Vagina (tissue), 2 donors: ENCODE results near the gene MRPS12. TPM values are rescaled to one million over a fixed set of nuclear protein-coding genes. Genes with fewer than 3 reads are reported as not detected.
"Not testable (repeated sequence)": the region's sequence is repeated elsewhere in the genome, so short reads cannot be mapped to it uniquely, and the experiment has no call there.

ENCODE experiments used
- DNase-seq, 2 donors: peaks; one replicate each; pipeline ENCODE4 v3.0.0-alpha.2; 2017; ENCODE audit errors: extremely low spot score in 2 of 2
- H3K27ac ChIP-seq: fragments of 200-600 bp; sonication (generic); one replicate; pipeline ENCODE4 v1.5.1; 2019
- H3K27me3 ChIP-seq: fragments of 200-600 bp; sonication (generic); one replicate; pipeline ENCODE4 v1.5.1; 2019
- H3K36me3 ChIP-seq, 2 donors: fragments of 200-600 bp; sonication (generic); one replicate each; pipeline ENCODE4 v1.5.1; 2017 to 2019
- H3K4me1 ChIP-seq: fragments of 200-600 bp; sonication (generic); one replicate; pipeline ENCODE4 v1.5.1; 2019
- H3K4me3 ChIP-seq, 2 donors: fragments of 200-600 bp; sonication (generic); 1 replicate in 1 of 2; 2 replicates in 1 of 2; pipeline ENCODE4 v1.5.1; 2016 to 2019
- H3K9me3 ChIP-seq: fragments of 200-600 bp; sonication (generic); one replicate; pipeline ENCODE4 v1.5.1; 2019
- POLR2A ChIP-seq, 2 donors: fragments of 450-650 bp; IDR thresholded peaks; one replicate each; pipeline ENCODE4 v1.6.1; 2017; ENCODE audit warnings: antibody characterized with exemption in 2 of 2, mild to moderate bottlenecking in 2 of 2, moderate library complexity in 2 of 2
- POLR2AphosphoS5 ChIP-seq, 2 donors: sonication (generic); formaldehyde crosslinking; IDR thresholded peaks; one replicate each; pipeline ENCODE4 v1.9.0; 2017; ENCODE audit warnings: antibody characterized with exemption in 2 of 2, mild to moderate bottlenecking in 2 of 2, low read depth in 1 of 2; ENCODE audit not compliant: insufficient read depth in 1 of 2
- intact Hi-C: fragments of 100-400 bp; cut with DNase I; formaldehyde crosslinking; loops from one replicate; pipeline ENCODE4 v1.15.1; 2023
- total RNA-seq: library from RNA; depleted of rRNA; stranded (reverse); fragments of >200 nt; gene quantifications from one replicate; pipeline ENCODE4 v1.2.3, GENCODE V29; 2016
- TF ChIP-seq, protein P1 (sequence below), 3 experiments: fragments of 450-650 bp in 2 of 3; fragments of 200-600 bp in 1 of 3; sonication (generic) in 1 of 3; IDR thresholded peaks; one replicate each; pipeline ENCODE4 v1.5.1; 2017 to 2019; ENCODE audit warnings: antibody characterized with exemption in 3 of 3, mild to moderate bottlenecking in 2 of 3, moderate library complexity in 2 of 3

The MRPS12 gene
- total RNA-seq, 1 donor from 2014 or later = 44.7 TPM

GRCh38 chr19:38953677-38954076 is 22.9 kb downstream of the MRPS12 start:
- no peaks in the 10 kb centered on the region for H3K36me3 ChIP-seq
- peaks cover 11% of the 10 kb centered on the region for H3K4me1 ChIP-seq
- intact Hi-C loops = no loop called here
- no peaks in the 10 kb centered on the region for H3K9me3 ChIP-seq
- no peak for DNase-seq
- H3K27me3 ChIP-seq = no peaks in the 10 kb centered on the region
- TF ChIP-seq POLR2AphosphoS5 (IDR thresholded peaks at IDR 0.05; ENCODE audit: insufficient read depth in 1 of 2, low read depth in 1 of 2) (no peak), POLR2A (IDR thresholded peaks at IDR 0.05) (no peak)
- TF ChIP-seq, protein P1, sequence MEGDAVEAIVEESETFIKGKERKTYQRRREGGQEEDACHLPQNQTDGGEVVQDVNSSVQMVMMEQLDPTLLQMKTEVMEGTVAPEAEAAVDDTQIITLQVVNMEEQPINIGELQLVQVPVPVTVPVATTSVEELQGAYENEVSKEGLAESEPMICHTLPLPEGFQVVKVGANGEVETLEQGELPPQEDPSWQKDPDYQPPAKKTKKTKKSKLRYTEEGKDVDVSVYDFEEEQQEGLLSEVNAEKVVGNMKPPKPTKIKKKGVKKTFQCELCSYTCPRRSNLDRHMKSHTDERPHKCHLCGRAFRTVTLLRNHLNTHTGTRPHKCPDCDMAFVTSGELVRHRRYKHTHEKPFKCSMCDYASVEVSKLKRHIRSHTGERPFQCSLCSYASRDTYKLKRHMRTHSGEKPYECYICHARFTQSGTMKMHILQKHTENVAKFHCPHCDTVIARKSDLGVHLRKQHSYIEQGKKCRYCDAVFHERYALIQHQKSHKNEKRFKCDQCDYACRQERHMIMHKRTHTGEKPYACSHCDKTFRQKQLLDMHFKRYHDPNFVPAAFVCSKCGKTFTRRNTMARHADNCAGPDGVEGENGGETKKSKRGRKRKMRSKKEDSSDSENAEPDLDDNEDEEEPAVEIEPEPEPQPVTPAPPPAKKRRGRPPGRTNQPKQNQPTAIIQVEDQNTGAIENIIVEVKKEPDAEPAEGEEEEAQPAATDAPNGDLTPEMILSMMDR (IDR thresholded peaks at IDR 0.05) = no peak
- H3K27ac ChIP-seq = no peak overlapping the region
- no peak overlapping the region for H3K4me3 ChIP-seq

GRCh38 chr19:38956264-38956663 is 25.5 kb downstream of the MRPS12 start:
- TF ChIP-seq POLR2A (IDR thresholded peaks at IDR 0.05) = no peak
- TF ChIP-seq POLR2AphosphoS5 (IDR thresholded peaks at IDR 0.05; ENCODE audit: insufficient read depth in 1 of 2, low read depth in 1 of 2) = no peak
- Histone ChIP-seq H3K4me3 (no peak overlapping the region), H3K9me3 (no peaks in the 10 kb centered on the region), H3K4me1 (no peaks in the 10 kb centered on the region), H3K27me3 (no peaks in the 10 kb centered on the region), H3K27ac (no peak overlapping the region), H3K36me3 (no peaks in the 10 kb centered on the region)
- intact Hi-C loops = no loop called here
- DNase-seq = no peak

- H3K27me3 ChIP-seq = no peaks in the 10 kb centered on the region
- TF ChIP-seq POLR2A (IDR thresholded peaks at IDR 0.05) = no peak
- no peak for TF ChIP-seq POLR2AphosphoS5 (IDR thresholded peaks at IDR 0.05; ENCODE audit: insufficient read depth in 1 of 2, low read depth in 1 of 2)
- TF ChIP-seq, protein P1 (IDR thresholded peaks at IDR 0.05) = no peak
- DNase-seq = no peak
- no peaks in the 10 kb centered on the region for H3K4me1 ChIP-seq
- no peak overlapping the region for H3K4me3 ChIP-seq
- H3K36me3 ChIP-seq = no peaks in the 10 kb centered on the region
- H3K9me3 ChIP-seq = no peaks in the 10 kb centered on the region
- no peak overlapping the region for H3K27ac ChIP-seq
- intact Hi-C loops = no loop called here
These were observed 27.6 kb downstream of the MRPS12 start for GRCh38 chr19:38958301-38958700.

- no peak overlapping the region for H3K4me3 ChIP-seq
- TF ChIP-seq POLR2A (IDR thresholded peaks at IDR 0.05) (no peak), POLR2AphosphoS5 (IDR thresholded peaks at IDR 0.05; ENCODE audit: insufficient read depth in 1 of 2, low read depth in 1 of 2) (no peak)
- TF ChIP-seq, protein P1 (IDR thresholded peaks at IDR 0.05) = no peak
- H3K27ac ChIP-seq = no peak overlapping the region
- H3K27me3 ChIP-seq = no peaks in the 10 kb centered on the region
- no peak for DNase-seq
- intact Hi-C loops = no loop called here
- no peaks in the 10 kb centered on the region for H3K4me1 ChIP-seq
- no peaks in the 10 kb centered on the region for H3K9me3 ChIP-seq
- H3K36me3 ChIP-seq = no peaks in the 10 kb centered on the region
These were observed 28.9 kb downstream of the MRPS12 start for GRCh38 chr19:38959618-38960017.

DNA sequence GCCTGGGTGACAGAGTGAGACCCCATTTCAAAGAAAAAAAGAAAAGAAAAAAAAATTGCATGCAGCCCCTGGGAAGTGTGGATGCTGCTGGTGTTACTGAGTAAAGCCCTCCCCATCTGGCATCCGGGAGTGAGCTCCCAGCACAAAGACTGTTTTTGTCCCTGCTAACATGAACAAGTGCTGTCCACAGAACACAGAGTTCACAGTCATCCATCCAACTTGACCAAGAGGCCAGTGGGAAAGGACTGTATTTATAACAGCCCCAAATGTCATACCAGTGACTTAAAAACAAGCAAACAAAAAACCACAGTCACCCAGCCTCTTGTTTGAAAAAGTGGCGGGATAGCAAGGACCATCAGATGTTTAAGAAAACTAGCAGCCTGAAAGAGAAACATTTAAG is 34.0 kb downstream of the MRPS12 start:
- no peak overlapping the region for H3K27ac ChIP-seq
- intact Hi-C loops = no loop called here
- no peaks in the 10 kb centered on the region for H3K4me1 ChIP-seq
- DNase-seq = no peak
- H3K27me3 ChIP-seq = no peaks in the 10 kb centered on the region
- H3K9me3 ChIP-seq = no peaks in the 10 kb centered on the region
- no peak overlapping the region for H3K4me3 ChIP-seq
- TF ChIP-seq POLR2A (IDR thresholded peaks at IDR 0.05) (no peak), POLR2AphosphoS5 (IDR thresholded peaks at IDR 0.05; ENCODE audit: insufficient read depth in 1 of 2, low read depth in 1 of 2) (no peak)
- TF ChIP-seq, protein P1 (IDR thresholded peaks at IDR 0.05) = no peak
- H3K36me3 ChIP-seq = no peaks in the 10 kb centered on the region

DNA sequence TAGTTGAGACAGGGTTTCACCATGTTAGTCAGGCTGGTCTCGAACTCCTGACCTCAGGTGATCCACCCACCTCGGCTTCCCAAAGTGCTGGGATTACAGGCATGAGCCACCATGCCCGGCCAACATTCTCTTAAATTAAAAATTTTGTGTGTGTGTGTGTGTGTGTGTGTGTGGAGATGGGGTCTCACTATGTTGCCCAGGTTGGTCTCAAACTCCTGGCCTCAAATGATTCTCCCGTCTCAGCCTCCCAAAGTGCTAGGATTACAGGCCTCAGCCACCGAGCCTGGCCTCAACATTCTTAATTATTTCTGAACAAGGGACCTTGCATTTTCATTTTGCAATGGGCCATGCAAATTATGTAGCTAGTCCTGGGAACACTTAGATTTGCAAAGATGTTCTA is 35.4 kb downstream of the MRPS12 start:
- H3K9me3 ChIP-seq, H3K36me3 ChIP-seq, intact Hi-C loops, H3K27me3 ChIP-seq, DNase-seq, H3K27ac ChIP-seq, H3K4me3 ChIP-seq, H3K4me1 ChIP-seq: not testable (repeated sequence)
